Activated T-helper 1 cell treated with anti-CD3 and anti-CD28 coated beads, Interleukin-2, amount 50 U/mL, for 16 hours (primary cell): ENCODE measurements around the gene ERLEC1.
"Not testable (repeated sequence)": the region's sequence is repeated elsewhere in the genome, so short reads cannot be mapped to it uniquely, and the experiment has no call there.

Source experiments
- DNase-seq, 2 donors: peaks; one replicate each; pipeline ENCODE4 v3.0.0-alpha.2; 2020; ENCODE audit warnings: low read depth in 1 of 2, low spot score in 1 of 2

Gene ERLEC1, protein sequence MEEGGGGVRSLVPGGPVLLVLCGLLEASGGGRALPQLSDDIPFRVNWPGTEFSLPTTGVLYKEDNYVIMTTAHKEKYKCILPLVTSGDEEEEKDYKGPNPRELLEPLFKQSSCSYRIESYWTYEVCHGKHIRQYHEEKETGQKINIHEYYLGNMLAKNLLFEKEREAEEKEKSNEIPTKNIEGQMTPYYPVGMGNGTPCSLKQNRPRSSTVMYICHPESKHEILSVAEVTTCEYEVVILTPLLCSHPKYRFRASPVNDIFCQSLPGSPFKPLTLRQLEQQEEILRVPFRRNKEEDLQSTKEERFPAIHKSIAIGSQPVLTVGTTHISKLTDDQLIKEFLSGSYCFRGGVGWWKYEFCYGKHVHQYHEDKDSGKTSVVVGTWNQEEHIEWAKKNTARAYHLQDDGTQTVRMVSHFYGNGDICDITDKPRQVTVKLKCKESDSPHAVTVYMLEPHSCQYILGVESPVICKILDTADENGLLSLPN

DNA sequence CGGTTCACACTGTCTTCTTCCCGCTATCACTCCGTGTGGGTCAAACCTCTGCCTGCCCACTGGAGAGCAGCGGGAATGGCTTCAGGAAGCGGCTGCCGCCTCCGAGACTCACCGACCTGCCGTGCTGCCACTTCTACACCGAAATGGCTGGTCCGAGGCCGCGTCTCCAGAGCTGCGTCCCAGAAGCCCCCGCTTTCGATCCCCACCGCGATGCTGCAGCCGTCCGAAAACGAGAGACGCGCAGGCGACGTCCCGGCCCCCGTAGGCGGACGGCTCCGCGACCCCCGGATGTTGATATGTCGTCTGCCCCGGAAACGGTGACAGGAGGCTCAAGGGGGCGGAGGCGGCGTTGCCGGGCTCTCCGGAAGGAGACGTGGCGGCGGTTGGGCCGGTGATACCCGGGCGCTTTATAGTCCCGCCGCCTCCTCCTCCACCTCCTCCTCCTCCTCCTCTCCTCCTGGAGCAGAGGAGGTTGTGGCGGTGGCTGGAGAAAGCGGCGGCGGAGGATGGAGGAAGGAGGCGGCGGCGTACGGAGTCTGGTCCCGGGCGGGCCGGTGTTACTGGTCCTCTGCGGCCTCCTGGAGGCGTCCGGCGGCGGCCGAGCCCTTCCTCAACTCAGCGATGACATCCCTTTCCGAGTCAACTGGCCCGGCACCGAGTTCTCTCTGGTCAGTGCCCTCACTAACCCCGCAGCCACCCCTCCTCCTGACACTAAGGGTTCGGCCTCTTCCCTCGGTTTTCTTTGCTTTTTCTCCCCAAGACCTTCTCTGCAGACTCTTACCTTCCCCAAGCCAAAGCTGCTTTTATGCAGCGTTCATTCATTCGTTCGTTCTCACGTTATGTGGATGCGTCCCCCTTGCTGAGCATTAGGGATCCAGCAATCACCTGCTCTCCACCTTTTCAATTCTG is at the start of gene ERLEC1, which contains the start of gene ASB3:
ERLEC1 (plus strand) TSS at position 340 of the 909 bp plus-strand sequence; CDS start at position 507, 167 bp downstream.
ASB3 (minus strand) TSS at position 249 of the 909 bp plus-strand sequence. CDS start 21,381 bp downstream, outside the sequence.
- peak; percentile 69 to 78 for DNase-seq

DNA sequence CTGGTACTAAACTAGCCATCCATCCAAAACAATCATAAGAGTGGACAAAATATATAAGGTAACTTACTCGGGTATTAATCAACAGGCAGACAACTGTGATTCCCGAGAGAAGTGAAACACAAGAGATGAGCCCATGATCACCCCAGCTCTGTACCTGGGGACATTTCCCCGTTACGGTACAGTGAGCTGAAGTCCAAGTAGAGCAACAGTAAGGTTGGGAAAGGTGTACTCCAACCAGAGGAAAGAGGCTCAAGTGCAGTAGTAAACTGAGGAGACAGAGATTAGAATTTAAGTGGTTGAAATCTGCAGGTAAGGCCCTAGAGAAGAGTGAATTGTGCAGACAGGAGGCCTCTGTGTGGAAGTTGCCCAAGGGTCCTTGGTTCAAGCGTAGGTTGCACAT is 49.8 kb upstream of the ERLEC1 start:
- no peak for DNase-seq

DNA sequence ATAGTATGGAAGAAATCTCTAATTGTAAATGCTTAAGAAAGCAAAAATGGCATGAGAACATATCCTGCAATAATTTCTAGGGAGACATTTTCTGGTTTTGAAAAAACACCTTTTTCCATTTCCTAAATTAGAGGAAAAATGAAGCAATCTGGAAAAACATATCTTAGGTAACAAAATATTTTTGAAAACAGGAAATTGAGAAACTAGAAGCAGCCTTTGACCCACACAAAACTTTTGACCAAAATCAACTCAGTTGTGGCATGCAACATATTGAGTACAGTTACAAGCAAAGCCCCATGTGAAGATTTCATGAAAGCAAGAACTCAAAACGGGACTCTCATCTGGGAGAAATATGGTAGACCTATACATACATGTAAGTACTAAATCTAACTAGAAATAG is 47.8 kb upstream of the ERLEC1 start:
- no peak for DNase-seq

DNA sequence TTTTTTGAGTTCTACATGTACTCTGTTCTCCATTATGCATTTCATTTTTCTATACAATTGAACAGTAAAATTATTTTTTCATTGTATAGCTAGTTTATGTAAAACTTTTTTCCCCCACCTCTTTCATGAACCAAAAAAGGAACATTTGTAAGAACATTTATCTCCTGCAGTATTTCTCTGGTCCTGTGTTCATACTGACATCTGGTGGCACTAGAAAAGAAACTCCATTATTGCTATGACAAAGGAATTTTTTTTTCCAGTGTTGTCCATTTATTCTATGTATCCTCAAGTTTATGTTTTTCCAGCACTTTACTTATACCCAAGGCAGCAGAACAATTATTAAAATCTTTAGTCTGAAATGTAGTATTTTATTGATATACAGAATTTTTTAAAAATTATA is 46.7 kb upstream of the ERLEC1 start:
- DNase-seq, result no peak

DNA sequence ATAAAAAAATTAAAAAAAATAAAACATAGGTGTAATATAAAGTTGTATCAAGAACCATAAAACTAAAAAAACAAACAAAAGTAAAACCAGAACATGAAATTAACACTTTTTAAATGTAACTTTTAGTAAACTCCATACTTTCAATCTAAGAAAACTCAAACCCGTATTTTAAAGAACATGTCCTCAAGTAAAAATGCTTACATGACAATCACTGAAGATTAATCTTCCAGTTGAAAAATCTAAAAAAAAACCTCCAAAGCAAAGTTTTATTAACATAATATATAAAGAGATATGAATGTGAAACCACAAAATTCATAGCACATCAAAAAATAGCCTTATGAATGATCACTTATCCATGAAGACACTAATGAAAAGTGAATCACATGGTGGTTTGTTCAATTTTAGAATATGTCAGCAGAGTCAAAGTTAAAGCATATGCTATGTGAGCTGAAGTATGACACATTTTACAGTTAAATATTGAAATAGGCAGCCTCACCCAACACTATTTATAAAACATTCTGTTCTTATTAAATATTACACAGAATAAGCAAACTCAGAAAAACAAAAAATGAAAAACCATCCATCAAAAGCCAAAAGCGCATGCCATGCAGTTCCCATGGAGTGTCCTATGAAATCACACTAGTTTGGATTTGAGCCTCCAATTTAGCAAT is 42.3 kb upstream of the ERLEC1 start:
- no peak for DNase-seq

DNA sequence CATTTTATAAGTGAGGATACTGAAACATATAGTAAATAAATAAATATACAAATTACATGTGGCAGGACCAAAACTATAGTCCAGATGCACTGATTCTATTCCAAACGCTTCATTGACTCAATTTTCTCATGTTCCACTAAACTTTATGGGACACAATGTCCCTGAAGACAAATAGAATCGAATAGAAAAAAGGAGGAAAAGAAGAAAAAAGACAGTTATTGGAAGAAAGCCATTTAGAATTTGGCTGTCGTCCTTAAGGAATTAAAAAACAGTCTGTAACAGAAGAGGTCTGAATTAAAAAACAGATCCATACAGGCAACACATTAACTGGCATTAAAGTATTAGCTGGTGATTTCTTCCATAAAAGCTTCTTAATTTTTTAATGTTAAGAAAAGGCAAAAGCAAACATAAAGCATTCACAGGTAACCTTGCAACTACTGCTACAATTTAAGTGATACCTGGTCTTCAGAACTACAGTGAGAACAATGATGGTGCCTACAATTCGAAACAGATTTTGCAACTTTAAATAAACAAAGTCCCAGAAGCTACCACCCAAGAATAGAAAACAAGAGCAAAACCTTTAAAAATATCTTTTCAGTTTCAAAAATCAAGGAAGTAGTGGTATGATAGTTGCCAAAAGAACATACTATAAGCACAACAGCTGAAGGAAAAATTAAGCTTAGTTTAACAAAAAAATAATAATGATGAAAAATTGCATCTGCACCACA is 36.6 kb upstream of the ERLEC1 start:
- DNase-seq, result no peak

DNA sequence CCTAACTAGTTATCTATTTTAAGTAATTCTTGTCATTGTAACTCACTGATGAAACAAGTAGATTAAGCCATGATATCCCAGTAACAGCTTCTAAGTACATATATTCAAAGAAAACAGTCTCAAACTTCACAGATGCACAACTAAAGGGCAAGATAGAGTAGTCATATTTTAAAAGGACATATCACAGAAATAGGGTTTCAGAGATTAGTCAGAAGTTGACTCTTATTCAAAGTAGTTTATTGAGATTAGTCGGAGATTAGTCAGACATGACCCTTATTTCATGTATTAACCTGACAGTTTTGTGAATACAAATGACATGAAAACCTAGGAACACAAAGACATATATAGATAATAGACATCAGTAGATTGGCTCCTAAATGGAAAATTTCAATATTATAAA is 35.1 kb upstream of the ERLEC1 start:
- no peak for DNase-seq

DNA sequence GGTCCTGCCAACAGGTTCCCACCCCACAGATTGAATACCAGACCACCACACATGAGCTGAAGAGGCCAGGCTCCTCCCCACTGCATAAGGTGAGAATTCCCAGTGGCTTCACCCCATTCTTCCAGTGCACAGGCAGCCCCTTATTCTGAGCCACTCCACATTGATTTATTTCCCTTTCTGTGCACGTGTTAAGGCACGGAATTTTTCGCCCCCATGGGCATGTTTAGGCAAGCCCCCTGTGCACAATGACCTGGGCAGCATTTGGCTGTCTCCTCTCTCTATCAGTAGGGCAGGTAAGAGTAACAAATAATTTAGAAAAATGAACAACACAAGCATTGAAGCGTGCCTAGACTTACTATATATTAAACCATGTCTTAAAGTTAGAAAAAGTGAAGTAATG is 34.5 kb upstream of the ERLEC1 start:
- DNase-seq, result no peak

DNA sequence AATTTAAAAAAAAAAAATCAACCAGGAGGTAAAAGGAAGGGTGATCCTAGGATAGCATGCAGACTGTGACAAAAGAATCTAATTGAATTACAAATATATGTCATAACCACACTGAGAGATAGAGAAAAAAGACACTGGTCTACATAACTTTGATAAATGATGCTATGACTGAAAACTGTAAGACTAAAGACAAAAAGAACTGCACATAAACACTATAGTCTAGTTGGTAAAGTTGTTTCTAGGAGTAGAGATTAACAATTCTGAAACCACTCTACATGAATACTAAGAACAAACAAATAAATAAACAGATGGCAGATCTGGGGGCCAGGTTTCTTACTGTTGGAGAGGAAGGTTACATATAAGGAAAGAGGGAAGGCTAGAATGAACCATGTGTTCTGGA is 33.8 kb upstream of the ERLEC1 start:
- DNase-seq, result no peak

DNA sequence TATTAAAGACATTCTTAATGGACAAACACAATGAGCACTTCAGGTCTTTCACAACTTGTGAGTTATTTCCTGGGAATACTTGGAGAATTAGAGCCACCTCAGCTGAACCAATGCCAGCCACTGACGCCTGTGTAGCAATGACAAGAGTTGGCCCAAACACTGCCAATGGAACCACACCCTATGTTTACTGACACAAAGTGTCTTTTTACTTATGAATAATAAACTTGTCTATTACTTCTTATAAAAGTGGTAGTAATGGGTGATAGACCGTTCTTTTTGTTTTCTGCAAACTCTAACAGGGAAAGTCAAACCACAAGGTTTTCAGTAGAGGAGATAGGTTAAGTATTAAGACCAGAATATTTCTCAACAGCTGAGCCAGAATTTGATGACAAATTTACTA is 31.7 kb upstream of the ERLEC1 start:
- no peak for DNase-seq

DNA sequence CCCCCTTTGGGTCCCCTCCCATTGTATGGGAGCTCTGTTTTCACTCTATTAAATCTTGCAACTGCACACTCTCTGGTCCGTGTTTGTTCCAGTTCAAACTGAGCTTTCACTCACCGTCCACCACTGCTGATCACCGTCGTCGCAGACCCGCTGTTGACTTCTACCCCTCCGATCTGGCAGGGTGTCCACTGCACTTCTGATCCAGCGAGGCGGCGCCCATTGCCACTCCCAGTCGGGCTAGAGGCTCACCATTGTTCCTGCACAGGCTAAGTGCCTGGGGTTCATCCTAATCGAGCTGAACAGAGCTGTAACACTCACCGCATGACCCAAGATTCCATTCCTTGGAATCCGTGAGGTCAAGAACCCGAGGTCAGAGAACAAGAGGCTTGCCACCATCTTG is 30.2 kb upstream of the ERLEC1 start:
- no peak for DNase-seq

DNA sequence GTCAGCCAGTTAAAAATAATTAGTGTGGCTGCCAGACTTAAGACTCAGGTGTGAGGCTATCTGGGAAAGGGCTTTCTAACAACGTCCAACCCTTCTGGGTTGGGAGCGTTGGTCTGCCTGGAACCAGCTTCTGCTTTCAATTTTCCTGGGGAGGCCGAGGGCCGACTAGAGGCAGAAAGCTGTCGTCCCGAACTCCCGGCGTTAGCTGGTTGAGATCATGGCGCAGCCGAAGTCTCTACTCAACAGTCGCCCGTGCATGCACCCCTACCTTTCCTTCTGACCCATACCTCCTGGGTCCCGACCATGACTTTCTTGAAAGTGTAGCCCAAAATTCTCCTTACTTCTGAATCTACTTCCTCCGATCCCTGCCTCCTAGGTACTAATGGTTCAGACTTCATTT is 29.6 kb upstream of the ERLEC1 start:
- DNase-seq, result not testable (repeated sequence)

DNA sequence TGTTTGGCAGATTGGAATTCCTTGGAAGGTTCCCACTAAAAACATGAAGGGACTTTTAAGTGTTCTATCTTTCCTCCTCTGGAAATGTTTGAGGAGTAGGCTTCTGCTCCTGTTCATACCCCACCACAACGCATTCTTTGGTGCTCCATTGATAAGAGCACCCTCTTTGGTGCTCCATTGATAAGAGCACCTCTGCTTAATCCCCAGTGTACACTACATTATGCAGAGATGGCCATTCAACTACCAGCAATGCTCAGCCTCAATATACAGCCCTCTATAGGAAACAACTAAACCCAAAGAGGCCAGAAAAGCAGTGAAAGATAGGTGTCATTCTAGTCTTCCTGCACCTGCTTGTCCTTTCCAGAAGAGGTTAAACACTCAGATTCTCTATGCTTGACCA is 21.1 kb upstream of the ERLEC1 start:
- DNase-seq, result no peak

DNA sequence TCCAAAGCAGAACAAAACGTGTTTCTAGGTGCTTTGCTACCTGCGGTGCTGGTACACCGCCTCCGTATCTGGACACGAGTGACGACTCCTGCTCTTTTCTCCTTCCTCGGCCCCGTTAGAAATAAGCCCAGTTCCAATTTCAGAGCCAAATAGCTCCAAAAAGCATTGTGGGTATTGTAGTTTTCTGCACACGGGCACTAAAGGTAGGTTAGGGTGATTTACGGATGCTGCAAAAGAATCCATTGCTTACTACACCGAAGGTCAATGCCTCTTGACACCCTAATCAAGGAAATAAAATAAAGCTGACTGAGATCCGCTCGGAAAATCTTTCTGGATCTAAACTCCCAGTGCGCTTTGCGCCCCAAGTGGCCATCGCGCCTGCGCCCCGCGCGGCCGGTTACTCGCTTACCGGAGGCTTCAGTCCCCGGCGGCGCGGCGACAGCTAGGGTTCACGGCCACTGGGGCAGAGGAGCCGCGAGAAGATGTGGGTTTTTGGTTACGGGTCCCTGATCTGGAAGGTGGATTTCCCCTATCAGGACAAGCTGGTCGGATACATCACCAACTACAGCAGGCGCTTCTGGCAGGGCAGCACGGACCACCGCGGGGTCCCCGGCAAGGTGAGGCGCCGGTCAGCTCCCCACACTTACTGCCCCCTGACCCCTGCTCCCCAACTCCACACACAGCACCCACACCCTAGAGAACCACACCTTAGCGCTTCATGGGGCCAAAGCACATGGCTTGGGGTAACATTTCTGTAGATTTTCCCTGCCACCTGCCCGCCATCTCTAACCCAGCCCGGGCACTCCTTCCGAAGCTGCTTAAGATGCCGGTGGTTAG is 19.2 kb upstream of the ERLEC1 start, which contains the start of gene CHAC2:
CHAC2 (plus strand) TSS at position 400 of the 837 bp plus-strand sequence; CDS start at position 483, 83 bp downstream.
- DNase-seq, result peak; percentile 60 to 76

DNA sequence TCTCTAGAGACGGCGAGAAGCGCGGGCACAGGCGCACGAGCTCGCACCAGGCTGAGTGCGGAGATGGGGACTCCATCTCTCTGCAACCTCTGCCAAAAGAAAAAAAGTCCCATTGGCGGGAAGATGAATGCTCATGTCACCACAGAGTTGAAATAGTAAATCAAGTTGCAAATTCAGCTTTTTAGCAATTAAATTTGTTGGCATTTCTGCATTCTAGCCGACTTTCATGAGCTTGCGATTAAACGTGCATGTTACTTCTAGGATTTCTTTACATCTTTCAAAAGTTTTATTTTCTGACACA is 18.7 kb upstream of the ERLEC1 start:
- no peak for DNase-seq

DNA sequence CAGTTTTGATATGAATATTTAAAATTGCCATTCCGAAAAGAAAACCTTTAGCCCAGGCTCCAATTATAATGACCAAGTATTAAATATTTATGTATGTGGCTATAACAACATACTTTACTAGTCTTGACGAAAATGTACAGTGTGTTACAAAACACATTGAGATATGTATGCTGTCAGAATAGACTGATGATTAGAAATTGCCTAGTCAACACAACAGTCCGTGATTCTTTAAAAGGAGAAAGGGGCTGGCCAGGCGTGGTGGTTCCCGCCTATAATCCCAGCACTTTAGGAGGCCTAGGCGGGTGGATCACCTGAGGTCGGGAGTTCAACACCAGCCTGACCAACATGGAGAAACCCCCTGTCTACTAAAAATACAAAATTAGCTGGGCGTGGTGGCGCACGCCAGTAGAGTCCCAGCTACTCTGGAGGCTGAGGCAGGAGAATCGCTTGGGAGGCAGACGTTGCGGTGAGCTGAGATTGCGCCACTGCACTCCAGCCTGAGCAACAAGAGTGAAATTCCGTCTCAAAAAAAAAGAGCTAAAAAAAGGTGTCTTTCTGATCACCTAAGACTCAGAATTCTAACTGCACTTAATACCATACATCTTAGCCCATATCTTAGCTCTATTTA is 17.4 kb upstream of the ERLEC1 start:
- no peak for DNase-seq

DNA sequence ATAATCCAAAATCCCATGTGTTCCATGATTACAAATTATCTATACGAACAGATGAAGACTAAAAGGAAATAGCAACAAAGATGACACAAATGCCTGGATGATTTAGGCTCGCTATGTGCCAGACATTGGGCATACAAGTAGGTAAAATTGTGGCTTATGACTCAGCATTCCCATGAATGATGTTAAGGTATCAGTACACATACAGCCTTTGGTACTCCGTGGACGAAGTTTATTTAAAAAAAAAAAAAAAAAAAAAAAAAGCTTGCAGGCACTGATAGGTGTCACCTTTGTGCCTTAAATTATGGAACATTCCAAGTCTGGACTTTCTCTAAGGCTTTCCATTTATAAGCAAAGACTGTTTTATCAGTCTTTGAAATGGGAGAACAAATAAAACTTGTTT is 16.6 kb upstream of the ERLEC1 start:
- DNase-seq, result no peak

DNA sequence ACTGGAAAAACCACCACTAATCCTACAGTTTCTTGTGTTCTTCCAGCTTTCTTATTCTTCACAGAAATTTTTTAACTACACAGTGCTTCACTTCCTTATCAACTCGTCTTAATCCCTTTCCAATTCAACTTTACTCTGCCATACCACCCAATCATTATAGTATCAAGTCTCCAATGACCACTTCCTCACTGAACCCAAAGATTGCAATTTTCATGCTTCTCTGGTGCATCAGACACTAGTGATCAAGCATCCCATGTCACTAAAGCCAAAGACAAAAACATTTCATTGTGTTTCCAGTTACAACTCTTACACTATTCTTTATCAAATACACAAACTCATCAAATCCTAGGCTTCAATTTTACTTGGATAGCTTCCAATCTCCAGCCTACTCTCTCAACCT is 9.7 kb upstream of the ERLEC1 start:
- no peak for DNase-seq

DNA sequence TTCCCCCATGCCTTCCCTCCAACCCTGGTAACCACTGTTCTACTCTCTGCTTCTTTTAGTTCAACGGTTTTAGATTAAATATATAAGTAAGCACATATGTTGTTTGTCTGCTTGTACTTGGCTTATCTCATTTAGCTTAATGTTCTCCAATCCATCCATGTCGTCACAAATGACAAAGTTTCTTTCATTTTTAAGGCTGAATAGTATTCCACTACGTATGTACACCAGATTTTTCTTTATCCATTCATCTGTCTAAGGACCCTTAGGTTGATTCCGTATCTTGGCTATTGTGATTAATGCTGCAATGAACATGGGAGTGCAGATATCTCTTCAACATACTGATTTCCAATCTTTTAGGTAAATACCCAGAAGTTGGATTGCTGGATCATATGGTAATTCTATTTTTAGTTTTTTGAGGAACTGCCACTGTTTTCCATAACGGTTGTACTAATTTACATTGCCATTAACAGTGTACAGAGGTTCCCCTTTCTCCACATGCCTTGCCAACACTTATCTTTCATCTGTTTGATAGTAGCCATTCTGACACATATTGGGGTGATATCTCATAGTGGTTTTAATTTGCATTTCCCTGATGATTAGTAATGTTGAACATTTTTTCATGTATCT is 8.2 kb upstream of the ERLEC1 start:
- no peak for DNase-seq
